PC-9 (cell line): ENCODE results near the gene FARS2. TPM values are rescaled to one million over a fixed set of nuclear protein-coding genes. Genes with fewer than 3 reads are reported as not detected.

Experiments used
- BruUV-seq: library from RNA; stranded (reverse); fragments of 400-500 nt; replicated peaks from 2 replicates; lab custom pipeline; 2021; lab: Mats Ljungman, UMichigan
- CTCF ChIA-PET: fragments of 300-600 bp; sonication (Branson Sonifier 250); formaldehyde crosslinking; loops from one replicate; lab custom pipeline; 2022; ENCODE audit warnings: antibody characterized with exemption; lab: Charles Lee
- POLR2A ChIA-PET: fragments of 300-600 bp; sonication (Branson Sonifier 250); formaldehyde crosslinking; loops from one replicate; lab custom pipeline; 2022; ENCODE audit warnings: antibody characterized with exemption; ENCODE audit not compliant: unreplicated experiment; lab: Charles Lee
- DNase-seq, 2 experiments: peaks; one replicate each; pipeline versions ENCODE4 v3.0.0 to v3.0.0-alpha.2; 2015 to 2022; ENCODE audit warnings: mixed read lengths in 1 of 2
- H2AFZ ChIP-seq: fragments of 200-600 bp; sonication (generic); 2 replicates; pipeline ENCODE4 v1.8.1; 2017; ENCODE audit warnings: antibody characterized with exemption
- H3F3A ChIP-seq: fragments of 200-600 bp; sonication (generic); 2 replicates; pipeline ENCODE4 v1.8.1; 2017; ENCODE audit warnings: antibody characterized with exemption, mild to moderate bottlenecking, low read depth; ENCODE audit not compliant: insufficient read depth
- H3K27ac ChIP-seq: fragments of 200-600 bp; sonication (generic); 2 replicates; pipeline ENCODE4 v1.6.1; 2016; ENCODE audit warnings: mixed run types
- H3K27me3 ChIP-seq: fragments of 200-600 bp; sonication (generic); 2 replicates; pipeline ENCODE4 v1.6.1; 2016; ENCODE audit warnings: low read depth, mixed run types; ENCODE audit not compliant: insufficient read depth
- H3K36me3 ChIP-seq: fragments of 200-600 bp; sonication (generic); 2 replicates; pipeline ENCODE4 v1.6.1; 2016; ENCODE audit warnings: low read depth, mixed run types
- H3K4me1 ChIP-seq: fragments of 200-600 bp; sonication (generic); replicated peaks from 2 replicates; pipeline ENCODE4 v1.6.1; 2016; ENCODE audit warnings: mixed run types; ENCODE audit not compliant: insufficient read depth
- H3K4me2 ChIP-seq: fragments of 200-600 bp; sonication (generic); 2 replicates; pipeline ENCODE4 v1.6.1; 2017; ENCODE audit warnings: mixed run types
- H3K4me3 ChIP-seq: fragments of 200-600 bp; sonication (generic); 2 replicates; pipeline ENCODE4 v1.6.1; 2016; ENCODE audit warnings: mixed run types
- H3K79me2 ChIP-seq: fragments of 200-600 bp; sonication (generic); 2 replicates; pipeline ENCODE4 v1.6.1; 2017; ENCODE audit warnings: low read depth, mixed run types
- H3K9me2 ChIP-seq: fragments of 200-600 bp; sonication (generic); 2 replicates; pipeline ENCODE4 v1.8.1; 2017; ENCODE audit warnings: mild to moderate bottlenecking; ENCODE audit not compliant: insufficient read depth
- H3K9me3 ChIP-seq: fragments of 200-600 bp; sonication (generic); 2 replicates; pipeline ENCODE4 v1.8.1; 2016; ENCODE audit warnings: low read depth; ENCODE audit not compliant: insufficient read depth
- H4K20me1 ChIP-seq: fragments of 200-600 bp; sonication (generic); 2 replicates; pipeline ENCODE4 v1.8.1; 2017; ENCODE audit not compliant: insufficient read depth
- CTCF ChIP-seq: fragments of 200-600 bp; sonication (generic); conservative IDR thresholded peaks from 2 replicates; pipeline ENCODE4 v1.6.1; 2017; ENCODE audit warnings: mixed run types, antibody characterized with exemption, mild to moderate bottlenecking, moderate library complexity
- EZH2 ChIP-seq: fragments of 200-600 bp; sonication (generic); IDR thresholded peaks from 2 replicates; pipeline ENCODE4 v1.8.0; 2017; ENCODE audit warnings: antibody characterized with exemption, low read depth
- intact Hi-C: fragments of 100-400 bp; cut with micrococcal nuclease; formaldehyde crosslinking; loops from one replicate; pipeline ENCODE4 v1.10.0; 2022; ENCODE audit not compliant: unreplicated experiment
- total RNA-seq: library from RNA; stranded (reverse); gene quantifications from 2 replicates; pipeline ENCODE4 v1.2.3, GENCODE V29; 2021

The FARS2 gene
- total RNA-seq, 1 experiment from 2014 or later = 26.7 TPM

- BruUV-seq = no TSS peak
- DNase-seq = no peak
- no peaks in the 10 kb centered on the region for H3K36me3 ChIP-seq
- H3K4me3 ChIP-seq = no peak overlapping the region
- ChIA-PET POLR2A (interaction anchor here (0.6 kb wide), 1 partner anchor 448 kb away, joined by 7 read pairs; no protein-coding TSS in a partner anchor), CTCF (no interaction called here)
- H3K4me2 ChIP-seq = no peak overlapping the region
- H4K20me1 ChIP-seq = no peaks in the 10 kb centered on the region
- H3K27ac ChIP-seq = no peak overlapping the region
- no peaks in the 10 kb centered on the region for H3K27me3 ChIP-seq
- H2AFZ ChIP-seq = no peak overlapping the region
- H3F3A ChIP-seq = no peaks in the 10 kb centered on the region
- no peaks in the 10 kb centered on the region for H3K4me1 ChIP-seq
- intact Hi-C loops = no loop called here
- no peaks in the 10 kb centered on the region for H3K79me2 ChIP-seq
- no peaks in the 10 kb centered on the region for H3K9me3 ChIP-seq
- no peak for TF ChIP-seq EZH2
- TF ChIP-seq CTCF = no peak
- H3K9me2 ChIP-seq = no peaks in the 10 kb centered on the region
These were observed 29.2 kb downstream of the FARS2 start for GRCh38 chr6:5290500-5290899.

GRCh38 chr6:5292154-5292553 is 30.8 kb downstream of the FARS2 start:
- no peak for DNase-seq
- H3K4me3 ChIP-seq = no peak overlapping the region

DNA sequence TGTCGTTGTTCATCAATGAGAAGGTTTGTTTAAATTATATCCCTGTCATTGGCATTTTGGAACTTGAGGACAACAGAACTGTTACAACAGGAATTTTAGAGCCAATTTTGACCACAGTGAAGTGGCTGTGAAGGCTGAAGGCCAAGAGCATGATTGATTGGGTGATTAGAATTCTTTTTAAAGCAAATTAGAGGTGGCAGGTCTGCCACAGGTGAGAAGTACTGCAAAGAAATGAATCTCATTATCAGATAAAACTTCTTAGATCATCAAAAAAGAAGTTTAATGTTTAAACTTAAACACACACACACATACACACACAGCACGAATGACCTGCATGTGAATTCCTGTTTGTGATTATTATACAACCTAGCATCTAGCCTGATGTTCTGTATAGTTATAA is 32.4 kb downstream of the FARS2 start:
- H3K36me3 ChIP-seq = no peaks in the 10 kb centered on the region
- no peak overlapping the region for H3K27ac ChIP-seq
- no peaks in the 10 kb centered on the region for H3K79me2 ChIP-seq
- no peak overlapping the region for H3K4me2 ChIP-seq
- intact Hi-C loops = no loop called here
- no peak overlapping the region for H3K4me3 ChIP-seq
- no peak for DNase-seq
- CTCF ChIA-PET = no interaction called here
- no peaks in the 10 kb centered on the region for H3K9me3 ChIP-seq
- no peaks in the 10 kb centered on the region for H3F3A ChIP-seq
- POLR2A ChIA-PET = no interaction called here
- no peaks in the 10 kb centered on the region for H3K27me3 ChIP-seq
- H2AFZ ChIP-seq = no peak overlapping the region
- H3K4me1 ChIP-seq = no peaks in the 10 kb centered on the region
- no peaks in the 10 kb centered on the region for H4K20me1 ChIP-seq
- no peak for TF ChIP-seq EZH2
- TF ChIP-seq CTCF = no peak
- BruUV-seq = no TSS peak
- H3K9me2 ChIP-seq = no peaks in the 10 kb centered on the region

More at GRCh38 chr6:5292154-5292553, 30.8 kb downstream of the FARS2 start:
- intact Hi-C loops = no loop called here
- Histone ChIP-seq H4K20me1 (no peaks in the 10 kb centered on the region), H3K4me1 (no peaks in the 10 kb centered on the region), H3K9me3 (no peaks in the 10 kb centered on the region), H3K4me2 (no peak overlapping the region), H3K27ac (no peak overlapping the region), H3K27me3 (no peaks in the 10 kb centered on the region), H3K9me2 (no peaks in the 10 kb centered on the region), H3K79me2 (no peaks in the 10 kb centered on the region), H3K36me3 (no peaks in the 10 kb centered on the region), H2AFZ (no peak overlapping the region), H3F3A (no peaks in the 10 kb centered on the region)
- no TSS peak for BruUV-seq
- ChIA-PET POLR2A (no interaction called here), CTCF (no interaction called here)
- TF ChIP-seq EZH2 (no peak), CTCF (no peak)
